Kidney (tissue), 14 donors: ENCODE measurements around the gene PAFAH1B1. TPM values are rescaled to one million over a fixed set of nuclear protein-coding genes. Genes with fewer than 3 reads are reported as not detected.

Experiments used
- DNase-seq, 5 donors: peaks; one replicate each; pipeline ENCODE4 v3.0.0-alpha.2; 2013 to 2020
- FAIRE-seq: peaks from 2 replicates; lab custom pipeline; 2012; peaks lifted over from hg19 to GRCh38; lab: Jason Lieb, UNC
- H3K27ac ChIP-seq, 2 donors: one replicate each; pipeline ENCODE4 v1.7.0; 2013; ENCODE audit warnings: low read depth in 2 of 2, low read length in 2 of 2, inconsistent platforms in 1 of 2
- H3K27me3 ChIP-seq: one replicate; pipeline ENCODE4 v1.7.1; 2013; ENCODE audit warnings: low read length, inconsistent platforms; ENCODE audit not compliant: control insufficient read depth, insufficient read depth
- H3K36me3 ChIP-seq, 3 donors: one replicate each; pipeline versions ENCODE4 v1.7.0 to v1.7.1; 2013; ENCODE audit warnings: low read length in 3 of 3, control low read depth in 1 of 3, inconsistent platforms in 1 of 3; ENCODE audit not compliant: insufficient read depth in 3 of 3, control insufficient read depth in 2 of 3
- H3K4me1 ChIP-seq, 3 donors: one replicate each; pipeline versions ENCODE4 v1.7.0 to v1.7.1; 2013; ENCODE audit warnings: low read length in 3 of 3, inconsistent platforms in 1 of 3, low read depth in 1 of 3; ENCODE audit not compliant: control insufficient read depth in 2 of 3, insufficient read depth in 2 of 3
- H3K4me3 ChIP-seq, 3 donors: one replicate each; pipeline versions ENCODE4 v1.7.0 to v1.8.1; 2013; ENCODE audit warnings: low read length in 3 of 3, control low read depth in 1 of 3, inconsistent platforms in 1 of 3
- H3K9ac ChIP-seq, 3 donors: one replicate each; pipeline versions ENCODE4 v1.7.0 to v1.7.1; 2013; ENCODE audit warnings: low read length in 3 of 3, control low read depth in 1 of 3, inconsistent platforms in 1 of 3
- H3K9me3 ChIP-seq, 3 donors: one replicate each; pipeline versions ENCODE4 v1.7.0 to v1.7.1; 2013; ENCODE audit warnings: low read length in 3 of 3, control low read depth in 1 of 3, inconsistent platforms in 1 of 3; ENCODE audit not compliant: control insufficient read depth in 2 of 3, insufficient read depth in 1 of 3
- intact Hi-C: fragments of 100-400 bp; cut with DNase I; formaldehyde crosslinking; loops from one replicate; pipeline ENCODE4 v1.11.1; 2022
- polyA plus RNA-seq: library from polyadenylated mRNA; stranded (reverse); fragments of 350-450 nt; fragmentation: Illumina TruSeq; extraction: RNeasy Lipid Tissue Mini Kit (QIAGEN cat#74804); gene quantifications from one replicate; pipeline ENCODE4 v1.2.3, GENCODE V29; 2014; ENCODE audit warnings: low read depth, low replicate concordance; ENCODE audit not compliant: insufficient read depth
- total RNA-seq: library from RNA; stranded (reverse); fragmentation: NEBNext Ultra II Directional; extraction: Animal tissue kit (Norgen Biotek cat#: 25700); gene quantifications from one replicate; pipeline ENCODE4 v1.2.1, GENCODE V29; 2021
- TF ChIP-seq, protein P1 (sequence below): IDR thresholded peaks from 3 replicates; pipeline ENCODE4 v1.5.1; 2012; ENCODE audit warnings: mild to moderate bottlenecking, moderate library complexity, borderline replicate concordance; ENCODE audit not compliant: insufficient read depth; ENCODE audit errors: extremely low read depth
- donor health status: control.
- donor health status: control.
- donor health status: control.
- donor health status: control.
- donor health status: control.
- donor health status: DM: yes; HTN: yes; CAD: no.
- donor health status: Normal renal cell carcinoma (clear cell type).

Gene PAFAH1B1
- total and polyA plus RNA-seq, 2 donors from 2014 or later, result 46.7 to 125 TPM

DNA sequence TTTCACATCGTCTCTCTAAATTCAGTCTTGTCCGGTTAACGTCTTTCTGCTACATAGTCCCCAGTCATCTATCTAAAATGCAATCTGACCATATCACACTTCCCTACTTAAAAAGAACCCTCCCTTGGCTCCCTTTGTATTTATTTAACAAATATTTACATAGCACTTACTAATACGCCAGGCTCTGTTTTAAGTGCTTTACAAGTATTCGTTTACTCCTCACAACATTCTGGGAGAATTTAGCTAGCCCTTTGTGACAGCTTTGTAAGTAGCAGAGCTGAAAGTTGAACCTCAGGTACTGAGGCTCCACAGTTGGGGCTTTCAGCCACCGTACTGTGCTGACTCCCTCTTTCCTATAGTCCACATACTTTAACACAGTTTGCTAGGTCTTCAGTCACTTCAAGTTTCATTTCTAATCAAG, 9.2 kb downstream of the PAFAH1B1 start:
- peaks cover 0 to 9% (median 0%) of the 10 kb centered on the region in 3 donors for H3K4me1 ChIP-seq
- DNase-seq (no peak), FAIRE-seq (no peak)
- H3K27ac ChIP-seq, result no peak overlapping the region
- no peaks in the 10 kb centered on the region for H3K27me3 ChIP-seq
- intact Hi-C loops, result no loop called here
- no peak overlapping the region for H3K4me3 ChIP-seq
- H3K9me3 ChIP-seq, result no peaks in the 10 kb centered on the region
- no peak overlapping the region for H3K9ac ChIP-seq
- H3K36me3 ChIP-seq, result no peaks in the 10 kb centered on the region
- TF ChIP-seq, protein P1, sequence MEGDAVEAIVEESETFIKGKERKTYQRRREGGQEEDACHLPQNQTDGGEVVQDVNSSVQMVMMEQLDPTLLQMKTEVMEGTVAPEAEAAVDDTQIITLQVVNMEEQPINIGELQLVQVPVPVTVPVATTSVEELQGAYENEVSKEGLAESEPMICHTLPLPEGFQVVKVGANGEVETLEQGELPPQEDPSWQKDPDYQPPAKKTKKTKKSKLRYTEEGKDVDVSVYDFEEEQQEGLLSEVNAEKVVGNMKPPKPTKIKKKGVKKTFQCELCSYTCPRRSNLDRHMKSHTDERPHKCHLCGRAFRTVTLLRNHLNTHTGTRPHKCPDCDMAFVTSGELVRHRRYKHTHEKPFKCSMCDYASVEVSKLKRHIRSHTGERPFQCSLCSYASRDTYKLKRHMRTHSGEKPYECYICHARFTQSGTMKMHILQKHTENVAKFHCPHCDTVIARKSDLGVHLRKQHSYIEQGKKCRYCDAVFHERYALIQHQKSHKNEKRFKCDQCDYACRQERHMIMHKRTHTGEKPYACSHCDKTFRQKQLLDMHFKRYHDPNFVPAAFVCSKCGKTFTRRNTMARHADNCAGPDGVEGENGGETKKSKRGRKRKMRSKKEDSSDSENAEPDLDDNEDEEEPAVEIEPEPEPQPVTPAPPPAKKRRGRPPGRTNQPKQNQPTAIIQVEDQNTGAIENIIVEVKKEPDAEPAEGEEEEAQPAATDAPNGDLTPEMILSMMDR, result no peak

DNA sequence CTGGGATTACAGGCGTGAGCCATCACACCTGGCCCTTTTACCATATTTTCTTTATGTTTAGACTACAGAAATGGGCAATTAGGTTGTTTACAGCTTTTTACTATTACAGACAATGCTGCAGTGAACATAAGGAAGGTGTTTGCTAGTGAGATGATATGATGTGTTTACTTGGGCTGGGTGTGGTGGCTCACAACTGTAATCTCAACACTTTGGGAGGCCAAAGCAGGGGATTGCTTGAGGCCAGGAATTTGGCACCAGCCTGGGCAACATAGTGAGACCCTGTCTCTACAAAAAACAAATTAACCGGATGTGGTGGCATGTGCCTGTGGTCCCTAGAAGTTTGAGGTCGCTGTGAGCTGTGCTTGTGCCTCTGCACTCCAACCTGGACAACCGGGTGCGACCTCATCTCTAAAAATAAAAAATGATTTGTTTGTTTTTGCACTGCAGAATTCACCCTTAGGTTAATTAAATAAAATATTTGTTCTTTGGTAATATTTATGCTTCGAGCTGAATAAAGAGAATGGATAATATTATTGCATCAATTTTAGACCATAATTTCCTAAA, 15.0 kb downstream of the PAFAH1B1 start:
- peaks cover 0 to 5% (median 0%) of the 10 kb centered on the region in 3 donors for H3K4me1 ChIP-seq
- H3K27me3 ChIP-seq, result no peaks in the 10 kb centered on the region
- H3K4me3 ChIP-seq, result no peak overlapping the region
- no peak overlapping the region for H3K27ac ChIP-seq
- TF ChIP-seq, protein P1, result no peak
- H3K36me3 ChIP-seq, result no peaks in the 10 kb centered on the region
- H3K9ac ChIP-seq, result no peak overlapping the region
- H3K9me3 ChIP-seq, result no peaks in the 10 kb centered on the region
- no peak for DNase-seq
- intact Hi-C loops, result no loop called here
- no peak for FAIRE-seq

DNA sequence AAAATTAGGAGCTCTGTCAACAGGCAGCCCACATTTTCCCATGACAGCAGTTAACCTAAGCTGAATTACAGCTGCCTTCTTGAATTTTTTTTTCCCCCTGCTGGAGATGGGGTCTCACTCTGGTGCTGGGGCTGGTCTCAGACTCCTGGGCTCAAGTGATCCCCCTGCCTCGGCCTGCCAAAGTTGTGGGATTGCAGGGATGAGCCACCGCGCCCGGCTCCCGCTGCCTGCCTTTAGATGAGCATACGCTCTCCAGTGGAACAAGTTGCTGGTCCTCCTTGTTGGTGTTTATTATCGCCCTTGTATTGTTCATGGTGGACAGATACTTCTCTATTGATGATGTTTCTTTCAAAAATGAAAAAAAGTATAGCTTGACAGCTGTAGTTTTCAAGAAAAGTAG, 15.6 kb downstream of the PAFAH1B1 start:
- no peak overlapping the region for H3K27ac ChIP-seq

More for the DNA sequence above, 15.6 kb downstream of the PAFAH1B1 start:
- Histone ChIP-seq H3K9me3 (no peaks in the 10 kb centered on the region), H3K27me3 (no peaks in the 10 kb centered on the region), H3K4me1 (peaks cover 0 to 5% (median 0%) of the 10 kb centered on the region in 3 donors), H3K36me3 (no peaks in the 10 kb centered on the region), H3K9ac (no peak overlapping the region), H3K4me3 (no peak overlapping the region)
- intact Hi-C loops, result no loop called here
- DNase-seq (no peak), FAIRE-seq (no peak)
- TF ChIP-seq, protein P1, result no peak
